ENCODE results near the gene UPP2. TPM values are rescaled to one million over a fixed set of nuclear protein-coding genes. Genes with fewer than 3 reads are reported as not detected.

The UPP2 gene
- total RNA-seq, 1 donor from 2014 or later: not detected

- no peaks in the 10 kb centered on the region for H4K20me1 ChIP-seq (ENCODE audit: insufficient read depth, low read length)
- H3K27me3 Mint-ChIP-seq (ENCODE audit: low read depth, unreplicated experiment): peaks cover 14% of the 10 kb centered on the region
- DNase-seq (ENCODE audit: low read depth): no peak
Measured at GRCh38 chr2:158179660-158180059, 78.0 kb downstream of the UPP2 start.

GRCh38 chr2:158181171-158181570 is 79.5 kb downstream of the UPP2 start:
- no peak for DNase-seq (ENCODE audit: low read depth)
- Histone ChIP-seq H3K27ac (ENCODE audit: low read depth, low read length) (no peak overlapping the region), H3K4me1 (ENCODE audit: insufficient read depth, low read length) (no peaks in the 10 kb centered on the region), H3K9ac (ENCODE audit: low read length) (no peak overlapping the region), H3K79me2 (ENCODE audit: insufficient read depth, low read length) (no peaks in the 10 kb centered on the region), H2AFZ (ENCODE audit: low read depth, low read length) (no peak overlapping the region), H3K4me2 (ENCODE audit: low read length) (no peak overlapping the region), H4K20me1 (ENCODE audit: insufficient read depth, low read length) (no peaks in the 10 kb centered on the region), H3K9me3 (ENCODE audit: insufficient read depth, low read depth, low read length) (no peaks in the 10 kb centered on the region), H3K36me3 (ENCODE audit: insufficient read depth, low read length) (no peaks in the 10 kb centered on the region), H3K4me3 (ENCODE audit: insufficient read depth, low read depth, low read length) (no peak overlapping the region), H3K27me3 (ENCODE audit: insufficient read depth, low read length) (no peaks in the 10 kb centered on the region)
- TF ChIP-seq CTCF (IDR thresholded peaks at IDR 0.05; ENCODE audit: insufficient read depth, low read depth, low read length) (no peak), EZH2 (IDR thresholded peaks at IDR 0.05; ENCODE audit: insufficient read depth, low read length) (no peak)
- peaks cover 14% of the 10 kb centered on the region for H3K27me3 Mint-ChIP-seq (ENCODE audit: low read depth, unreplicated experiment)
- no peak overlapping the region for H3K4me3 Mint-ChIP-seq (ENCODE audit: unreplicated experiment)
- H3K9me3 Mint-ChIP-seq (ENCODE audit: unreplicated experiment): peaks cover 2% of the 10 kb centered on the region
- no peak overlapping the region for H3K27ac Mint-ChIP-seq (ENCODE audit: unreplicated experiment)
- H3K36me3 Mint-ChIP-seq (ENCODE audit: low read depth, unreplicated experiment): no peaks in the 10 kb centered on the region
- FAIRE-seq: no peak
- peaks cover 16% of the 10 kb centered on the region for H3K4me1 Mint-ChIP-seq (ENCODE audit: low read depth, unreplicated experiment)

More at GRCh38 chr2:158179660-158180059, 78.0 kb downstream of the UPP2 start:
- H2AFZ ChIP-seq (ENCODE audit: low read depth, low read length): no peak overlapping the region
- no peaks in the 10 kb centered on the region for H3K27me3 ChIP-seq (ENCODE audit: insufficient read depth, low read length)
- H3K4me3 Mint-ChIP-seq (ENCODE audit: unreplicated experiment): no peak overlapping the region
- H3K79me2 ChIP-seq (ENCODE audit: insufficient read depth, low read length): no peaks in the 10 kb centered on the region
- H3K27ac ChIP-seq (ENCODE audit: low read depth, low read length): no peak overlapping the region
- TF ChIP-seq EZH2 (IDR thresholded peaks at IDR 0.05; ENCODE audit: insufficient read depth, low read length): no peak
- TF ChIP-seq CTCF (IDR thresholded peaks at IDR 0.05; ENCODE audit: insufficient read depth, low read depth, low read length): peak; percentile 32
- no peak overlapping the region for H3K4me3 ChIP-seq (ENCODE audit: insufficient read depth, low read depth, low read length)
- H3K36me3 Mint-ChIP-seq (ENCODE audit: low read depth, unreplicated experiment): no peaks in the 10 kb centered on the region
- no peak overlapping the region for H3K4me2 ChIP-seq (ENCODE audit: low read length)
- H3K36me3 ChIP-seq (ENCODE audit: insufficient read depth, low read length): no peaks in the 10 kb centered on the region
- H3K4me1 Mint-ChIP-seq (ENCODE audit: low read depth, unreplicated experiment): peaks cover 11% of the 10 kb centered on the region
- no peaks in the 10 kb centered on the region for H3K9me3 ChIP-seq (ENCODE audit: insufficient read depth, low read depth, low read length)
- H3K9me3 Mint-ChIP-seq (ENCODE audit: unreplicated experiment): peaks cover 2% of the 10 kb centered on the region
- no peaks in the 10 kb centered on the region for H3K4me1 ChIP-seq (ENCODE audit: insufficient read depth, low read length)
- H3K9ac ChIP-seq (ENCODE audit: low read length): no peak overlapping the region
- no peak overlapping the region for H3K27ac Mint-ChIP-seq (ENCODE audit: unreplicated experiment)
- FAIRE-seq: no peak

- FAIRE-seq: no peak
Measured at GRCh38 chr2:158182676-158183295, 81.1 kb downstream of the UPP2 start.

More at GRCh38 chr2:158182676-158183295, 81.1 kb downstream of the UPP2 start:
- no peaks in the 10 kb centered on the region for H3K4me1 ChIP-seq (ENCODE audit: insufficient read depth, low read length)
- no peaks in the 10 kb centered on the region for H4K20me1 ChIP-seq (ENCODE audit: insufficient read depth, low read length)
- H3K4me2 ChIP-seq (ENCODE audit: low read length): no peak overlapping the region
- Mint-ChIP-seq H3K27me3 (ENCODE audit: low read depth, unreplicated experiment) (peaks cover 14% of the 10 kb centered on the region), H3K4me1 (ENCODE audit: low read depth, unreplicated experiment) (peaks cover 16% of the 10 kb centered on the region), H3K27ac (ENCODE audit: unreplicated experiment) (no peak overlapping the region), H3K4me3 (ENCODE audit: unreplicated experiment) (no peak overlapping the region), H3K36me3 (ENCODE audit: low read depth, unreplicated experiment) (no peaks in the 10 kb centered on the region), H3K9me3 (ENCODE audit: unreplicated experiment) (peaks cover 2% of the 10 kb centered on the region)
- no peaks in the 10 kb centered on the region for H3K27me3 ChIP-seq (ENCODE audit: insufficient read depth, low read length)
- no peaks in the 10 kb centered on the region for H3K9me3 ChIP-seq (ENCODE audit: insufficient read depth, low read depth, low read length)
- no peak overlapping the region for H3K4me3 ChIP-seq (ENCODE audit: insufficient read depth, low read depth, low read length)
- no peaks in the 10 kb centered on the region for H3K36me3 ChIP-seq (ENCODE audit: insufficient read depth, low read length)
- H3K9ac ChIP-seq (ENCODE audit: low read length): no peak overlapping the region
- DNase-seq (ENCODE audit: low read depth): no peak
- H3K27ac ChIP-seq (ENCODE audit: low read depth, low read length): no peak overlapping the region
- H3K79me2 ChIP-seq (ENCODE audit: insufficient read depth, low read length): no peaks in the 10 kb centered on the region
- TF ChIP-seq EZH2 (IDR thresholded peaks at IDR 0.05; ENCODE audit: insufficient read depth, low read length) (no peak), CTCF (IDR thresholded peaks at IDR 0.05; ENCODE audit: insufficient read depth, low read depth, low read length) (no peak)
- H2AFZ ChIP-seq (ENCODE audit: low read depth, low read length): no peak overlapping the region
